GM12878 (cell line): ENCODE data around the gene SRXN1.

Source experiments
- GABPA ChIP-seq: IDR thresholded peaks from 2 replicates; pipeline ENCODE4 v1.6.1; 2014; ENCODE audit warnings: antibody characterized with exemption, low read depth, mild to moderate bottlenecking, inconsistent platforms
- JUND ChIP-seq: IDR thresholded peaks from 2 replicates; pipeline ENCODE4 v1.6.1; 2012; ENCODE audit warnings: low read depth, mild to moderate bottlenecking, low read length, improper control_type of control experiment, moderate library complexity
- POLR2A ChIP-seq: IDR thresholded peaks from 2 replicates; pipeline ENCODE4 v1.6.1; 2011; ENCODE audit warnings: low read depth, mild to moderate bottlenecking, low read length

DNA sequence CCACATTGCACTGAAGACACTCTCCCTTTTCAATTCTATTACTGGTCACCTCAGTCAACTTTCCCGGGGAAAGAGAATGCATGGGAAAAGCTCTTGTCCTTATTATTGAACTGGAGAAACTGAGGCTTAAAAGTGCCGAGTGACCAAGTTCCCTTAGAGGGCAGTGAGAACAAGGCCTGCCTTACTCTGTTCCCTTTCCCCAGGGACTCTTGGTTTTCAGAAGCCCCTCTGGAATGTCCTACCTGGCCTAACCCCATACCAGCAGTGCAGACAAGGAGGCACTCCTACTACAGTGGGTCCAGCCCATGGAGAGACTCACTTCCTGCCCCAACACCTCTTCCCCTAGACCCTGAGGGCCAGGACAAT is 6.1 kb downstream of the SRXN1 start:
- TF ChIP-seq POLR2A, result no peak
- no peak for TF ChIP-seq GABPA
- TF ChIP-seq JUND, result no peak
